Stimulated activated CD4-positive, alpha-beta T cell treated with anti-CD3 and anti-CD28 coated beads, Interleukin-2, amount 100 ng/mL, for 48 hours (primary cell): Measurements from ENCODE around the gene RNASE9.
A peak's percentile ranks its signal among the peaks of the same experiment; 100 is the strongest.
"Not testable (repeated sequence)": the region's sequence is repeated elsewhere in the genome, so short reads cannot be mapped to it uniquely, and the experiment has no call there.

ENCODE experiments used
- DNase-seq, 2 donors: peaks; one replicate each; pipeline ENCODE4 v3.0.0-alpha.2; 2020

Gene RNASE9

DNA sequence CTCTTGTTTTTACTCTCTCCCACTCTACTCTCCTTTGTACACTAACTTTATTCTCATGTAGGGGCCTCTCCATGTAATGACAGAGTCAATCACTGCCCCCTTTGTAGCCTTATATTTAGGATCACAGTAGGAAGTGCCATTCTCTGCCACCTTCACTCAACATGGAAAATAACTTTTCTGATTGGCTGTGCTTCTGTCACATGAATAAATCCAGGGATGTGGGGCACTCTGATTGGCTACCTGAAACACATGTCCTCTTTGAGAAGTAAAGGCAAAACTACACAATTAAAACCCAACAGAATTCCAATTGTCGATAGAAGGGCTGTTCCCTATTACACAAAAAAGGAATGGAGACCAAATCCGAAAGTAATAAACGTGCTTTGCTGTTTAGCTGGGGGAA, at the start of gene RNASE9:
Gene RNASE9, minus strand, starts transcription at position 87 of the 400 bp plus-strand sequence.
- DNase-seq: no peak

DNA sequence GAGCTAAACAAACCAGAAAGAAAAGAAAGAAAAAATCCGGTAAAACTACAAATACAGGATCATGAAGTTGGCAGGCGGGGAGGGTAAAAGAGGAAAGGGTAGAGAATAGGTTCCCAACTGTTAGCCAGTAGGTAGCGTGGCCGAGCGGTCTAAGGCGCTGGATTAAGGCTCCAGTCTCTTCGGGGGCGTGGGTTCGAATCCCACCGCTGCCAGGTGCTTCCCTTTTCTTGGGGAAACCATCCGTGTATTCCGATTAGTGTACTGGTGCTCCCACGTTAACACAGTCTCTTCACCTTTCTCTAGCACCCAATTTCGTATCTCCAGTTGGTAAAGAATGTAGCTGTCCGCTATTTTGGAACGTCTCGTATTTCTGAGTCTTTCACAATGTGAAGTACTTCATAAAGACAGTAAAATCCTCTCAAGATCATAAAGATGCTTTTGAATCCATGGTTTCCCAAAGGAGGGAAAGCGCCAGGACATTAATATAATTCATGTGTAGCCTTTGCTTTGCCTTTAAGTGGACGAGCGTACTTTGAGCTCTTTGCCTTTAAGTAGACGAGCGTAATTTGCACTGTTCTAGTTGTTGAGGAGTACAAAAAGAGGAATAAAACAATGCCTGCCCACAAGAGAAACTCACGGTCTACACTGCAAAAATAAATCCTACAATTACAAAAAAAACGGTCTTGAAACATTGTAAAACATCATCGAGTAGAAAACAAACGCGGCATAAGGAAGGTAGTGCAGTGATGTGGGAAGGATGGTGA, 49.3 kb upstream of the RNASE9 start:
- peak; percentile 80 to 83 for DNase-seq

DNA sequence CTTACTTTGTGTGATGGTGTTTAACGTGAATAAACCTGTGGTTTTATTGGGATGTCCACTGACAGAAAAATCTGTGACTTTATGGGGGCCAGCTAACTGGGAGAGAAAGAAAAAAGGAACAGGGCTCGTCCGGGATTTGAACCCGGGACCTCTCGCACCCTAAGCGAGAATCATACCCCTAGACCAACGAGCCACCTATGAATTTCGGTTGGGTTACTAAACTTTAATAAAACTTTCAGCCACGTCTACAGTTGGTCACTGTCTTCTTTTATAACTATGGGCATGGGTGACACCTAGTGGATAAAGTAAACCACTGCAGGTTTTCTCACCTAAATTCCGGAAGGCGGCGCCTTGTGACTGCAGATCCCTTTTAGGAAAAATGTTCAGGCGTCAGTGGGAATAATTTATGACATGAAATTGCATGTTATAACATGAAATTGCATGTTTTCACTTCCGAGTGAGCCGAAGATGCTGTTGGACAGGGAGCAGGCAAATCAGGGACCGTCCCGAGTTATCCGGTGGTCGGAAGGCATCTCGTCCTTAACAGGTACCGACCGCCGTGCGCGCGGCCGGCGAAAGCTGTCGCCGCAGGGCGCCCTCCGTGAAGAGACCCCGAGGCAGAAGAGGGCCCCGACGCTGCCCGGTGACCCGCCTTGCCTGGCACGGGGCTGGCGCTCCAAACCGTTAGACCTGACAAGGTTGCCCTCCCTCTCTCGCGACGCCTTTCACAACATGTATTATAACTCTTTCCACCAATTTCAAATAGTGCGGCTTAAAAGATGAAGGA, 48.6 kb upstream of the RNASE9 start:
- peak; percentile 69 to 72 for DNase-seq

DNA sequence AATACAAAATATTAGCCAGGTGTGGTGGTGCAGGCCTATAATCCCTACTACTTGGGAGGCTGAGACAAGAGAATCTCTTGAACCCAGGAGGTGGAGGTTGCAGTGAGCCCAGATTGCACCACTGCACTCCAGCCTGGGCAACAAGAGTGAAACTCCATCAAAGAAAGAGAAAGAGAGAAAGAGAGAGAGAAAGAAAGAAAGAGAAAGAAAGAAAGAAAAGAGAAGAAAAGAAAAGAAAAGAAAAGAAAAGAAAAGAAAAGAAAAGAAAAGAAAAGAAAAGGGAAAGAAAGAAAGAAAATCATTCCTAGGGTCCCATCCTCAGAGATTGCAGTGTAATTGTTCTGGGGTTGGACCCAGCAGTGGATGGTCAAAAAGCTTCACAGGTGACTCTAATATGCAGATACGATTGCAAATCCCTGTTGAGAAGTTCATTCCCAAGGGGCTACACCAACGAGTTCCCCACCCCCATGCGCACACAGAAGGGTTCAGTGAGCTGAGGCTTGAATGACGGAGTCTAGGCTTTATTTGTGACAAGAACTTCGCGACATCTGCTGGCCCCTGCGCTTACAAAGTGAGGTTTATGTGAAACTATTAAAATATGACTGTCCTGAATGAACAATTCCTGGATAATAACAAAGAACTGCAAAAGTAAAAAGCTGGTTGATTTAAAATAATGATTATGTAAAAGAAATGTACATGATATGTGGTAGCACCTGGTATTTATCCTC, 47.7 kb upstream of the RNASE9 start:
- DNase-seq: no peak

DNA sequence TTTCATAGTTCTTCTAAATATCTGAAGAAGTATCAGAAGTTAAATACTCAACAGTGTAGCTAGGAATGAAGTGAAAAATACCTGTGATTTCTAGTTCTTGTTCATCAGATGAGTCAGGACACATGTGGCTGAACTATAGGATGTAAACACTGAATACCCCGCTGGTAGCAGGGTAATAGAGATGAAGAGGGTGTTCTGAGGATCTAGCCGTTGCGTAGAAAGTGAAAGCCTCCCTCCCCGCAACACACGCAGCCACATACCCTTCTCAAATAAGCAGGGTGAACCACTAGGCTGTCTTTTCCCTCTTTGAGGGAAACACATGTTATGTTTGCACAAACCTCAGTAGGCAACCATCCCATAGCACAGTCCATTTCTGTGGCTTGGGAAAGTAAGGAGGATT, 46.8 kb upstream of the RNASE9 start:
- DNase-seq: no peak

DNA sequence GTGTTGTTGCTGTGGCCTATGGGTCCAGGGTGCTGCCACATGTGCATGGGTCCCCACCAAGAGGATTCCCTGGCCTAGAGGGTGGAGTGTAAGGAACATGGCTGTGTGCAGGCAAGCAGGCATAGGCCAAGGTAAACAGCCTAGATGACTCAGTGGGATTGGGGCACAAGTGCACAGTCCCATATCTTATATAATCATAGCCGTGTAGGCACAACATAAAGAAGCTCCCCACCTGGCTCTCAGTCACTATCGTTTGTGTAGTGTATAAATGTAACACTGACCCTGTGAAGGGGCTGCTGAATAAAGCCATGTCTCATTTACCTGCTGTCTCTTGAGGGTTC, 46.0 kb upstream of the RNASE9 start:
- DNase-seq: no peak

DNA sequence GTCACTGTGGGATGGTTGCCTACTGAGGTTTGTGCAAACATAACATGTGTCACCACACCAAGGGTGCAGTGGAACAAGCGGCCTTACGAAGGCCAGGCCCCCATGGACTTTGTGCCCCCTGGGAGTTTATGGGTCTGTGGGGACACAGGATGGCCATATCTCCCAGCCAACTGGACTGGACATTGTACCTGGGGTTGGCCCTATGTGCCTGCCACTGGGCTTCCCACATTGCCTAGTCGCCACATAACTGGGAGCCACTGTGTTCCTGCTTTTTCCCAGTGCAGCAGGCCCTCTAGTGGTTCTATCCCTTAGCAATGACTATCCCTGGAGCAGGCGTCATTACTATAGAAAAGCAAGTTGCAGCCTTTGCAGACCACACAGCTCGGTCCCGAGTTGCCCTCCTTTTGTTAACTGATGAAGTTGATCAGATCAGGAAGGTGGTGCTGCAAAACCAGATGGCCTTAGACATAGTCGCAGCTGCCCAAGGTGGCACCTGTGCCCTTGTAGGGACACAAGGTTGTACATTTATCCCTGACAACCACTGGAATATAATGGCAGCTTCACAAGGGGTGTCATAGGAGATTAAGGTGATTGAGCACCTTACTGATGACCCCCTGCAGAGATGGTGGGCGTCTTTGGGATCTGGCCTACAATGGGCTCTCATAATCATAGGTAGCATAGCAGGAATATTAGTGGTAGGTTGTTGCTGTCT, 45.5 kb upstream of the RNASE9 start:
- DNase-seq: no peak

DNA sequence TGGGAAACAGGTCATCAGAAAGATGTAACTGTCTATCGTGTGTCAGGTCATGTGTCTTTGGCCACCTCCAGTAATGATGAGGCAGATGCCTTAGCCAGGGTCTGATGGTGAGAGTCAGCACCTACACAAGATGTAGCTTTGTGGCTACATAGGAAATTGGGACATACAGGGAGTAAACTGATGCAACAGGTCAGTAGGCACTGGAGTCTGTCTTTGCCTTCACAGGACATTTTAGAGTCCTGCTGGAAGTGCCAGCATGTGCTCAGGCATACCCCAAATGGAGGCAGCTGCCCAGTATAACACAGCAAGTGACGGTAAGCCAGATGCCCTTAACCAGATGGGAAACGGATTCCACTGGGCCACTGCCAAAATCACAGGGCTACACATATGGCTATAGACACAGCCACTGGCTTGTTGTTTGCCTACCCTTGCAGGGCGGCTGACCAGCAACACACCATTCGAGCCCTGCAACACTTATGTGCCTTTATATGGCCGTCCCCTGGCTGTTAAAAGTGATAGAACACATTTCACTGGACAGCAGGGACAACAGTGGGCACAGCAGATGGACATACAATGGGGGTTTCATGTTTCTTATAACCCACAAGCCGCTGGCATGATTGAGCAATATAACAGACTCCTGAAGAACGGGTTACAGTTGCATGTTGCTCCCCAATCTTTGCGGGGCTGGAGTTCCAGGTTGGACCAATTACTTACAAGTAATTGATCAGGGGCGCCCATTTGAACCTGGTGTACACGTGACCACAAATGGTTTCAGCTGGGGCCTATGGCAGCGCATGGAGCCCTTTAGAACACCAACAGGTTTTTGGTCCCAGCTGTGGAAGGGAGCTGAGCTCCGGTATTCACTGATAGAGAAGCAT, 43.2 kb upstream of the RNASE9 start:
- DNase-seq: no peak

DNA sequence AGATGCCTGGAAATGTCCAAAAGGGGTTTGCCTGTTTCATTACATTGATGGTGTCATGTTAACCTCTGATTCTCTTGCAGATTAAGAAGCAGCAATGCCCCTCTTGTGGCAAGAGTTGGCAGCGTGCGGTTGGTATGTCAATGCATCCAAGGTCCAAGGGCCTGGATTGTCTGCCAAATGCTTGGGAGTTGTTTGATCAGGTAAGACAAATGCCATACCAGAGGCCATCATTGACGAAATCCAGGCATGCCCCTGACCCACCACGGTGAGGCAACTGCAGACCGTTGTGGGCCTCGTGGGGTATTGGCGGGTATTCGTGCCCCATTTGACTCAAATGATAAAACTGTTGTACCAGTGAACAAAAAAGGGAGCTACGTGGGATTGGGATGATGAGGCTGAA, 41.7 kb upstream of the RNASE9 start:
- no peak for DNase-seq

DNA sequence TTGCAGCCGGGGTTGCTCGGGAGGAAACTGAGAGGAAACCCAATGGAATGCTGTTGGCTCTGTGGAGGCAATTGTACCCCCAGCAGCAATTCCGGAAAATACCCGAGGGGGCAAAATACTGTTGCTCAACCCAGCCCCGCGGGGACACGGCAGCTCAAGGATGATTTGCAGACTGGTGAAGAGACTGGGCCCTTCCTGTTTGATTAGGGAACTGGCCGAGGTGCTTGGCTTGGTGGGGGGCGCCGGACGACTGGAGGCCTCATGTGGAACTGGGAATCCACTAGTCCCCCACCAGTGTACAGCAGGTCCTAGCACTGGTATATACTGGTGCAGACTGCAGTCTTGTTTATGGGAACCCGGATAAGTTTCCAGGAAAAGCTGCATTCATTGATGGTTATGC, 40.7 kb upstream of the RNASE9 start:
- no peak for DNase-seq

DNA sequence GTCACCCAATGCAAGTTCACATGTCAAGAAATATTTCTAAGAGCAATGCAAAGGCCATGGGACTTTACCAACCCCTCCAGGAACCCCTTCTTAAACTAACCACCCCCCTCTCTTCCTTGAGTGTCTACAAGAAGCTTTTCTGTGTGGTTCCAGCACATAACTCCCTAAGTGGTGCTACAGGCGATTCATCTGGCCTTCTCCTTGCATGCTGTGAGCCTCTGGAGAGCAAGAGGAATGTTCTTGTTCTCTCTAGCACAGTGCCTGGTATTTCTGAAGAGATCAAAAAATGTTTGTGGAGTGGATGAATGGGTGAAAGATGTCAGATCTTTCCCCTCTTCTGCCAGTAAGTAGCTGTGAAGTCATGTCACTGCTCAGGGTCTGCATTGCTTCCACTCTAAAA, 36.3 kb upstream of the RNASE9 start:
- no peak for DNase-seq

DNA sequence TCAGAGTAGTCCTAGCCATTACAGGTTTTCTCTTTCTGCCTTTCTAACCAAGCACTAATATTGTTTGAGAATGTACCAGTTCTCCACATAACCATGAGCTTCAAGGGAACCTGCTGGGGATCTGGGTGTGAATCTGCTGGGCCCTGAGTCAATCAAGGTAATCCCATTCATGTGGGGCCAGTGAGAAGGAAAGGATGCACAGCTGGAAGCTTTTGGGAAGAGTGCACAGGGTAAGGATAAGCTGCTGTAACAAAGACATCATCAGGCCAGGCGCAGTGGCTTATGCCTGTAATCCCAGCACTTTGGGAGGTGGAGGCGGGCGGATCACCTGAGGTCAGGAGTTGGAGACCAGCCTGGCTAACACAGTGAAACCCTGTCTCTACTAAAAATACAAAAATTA, 34.9 kb upstream of the RNASE9 start:
- not testable (repeated sequence) for DNase-seq

DNA sequence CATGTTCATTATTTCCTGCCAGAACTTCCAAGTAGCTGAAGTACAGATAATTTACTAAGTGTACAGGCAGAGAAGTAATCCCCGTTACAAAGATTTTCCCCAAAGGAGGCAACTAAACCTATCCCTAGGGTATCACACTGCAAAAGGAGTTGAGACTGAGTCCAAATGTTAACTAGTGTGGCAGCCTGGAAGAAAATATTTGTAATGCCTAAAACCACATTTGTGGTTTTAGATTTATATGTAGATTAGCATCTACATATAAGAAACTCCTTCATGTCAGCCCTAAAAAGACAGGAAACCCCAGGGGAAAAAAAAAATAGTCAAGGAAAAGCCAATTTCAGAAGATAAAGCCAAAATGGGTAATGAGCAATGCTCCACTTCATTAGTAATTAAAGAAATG, 31.7 kb upstream of the RNASE9 start:
- DNase-seq: no peak

DNA sequence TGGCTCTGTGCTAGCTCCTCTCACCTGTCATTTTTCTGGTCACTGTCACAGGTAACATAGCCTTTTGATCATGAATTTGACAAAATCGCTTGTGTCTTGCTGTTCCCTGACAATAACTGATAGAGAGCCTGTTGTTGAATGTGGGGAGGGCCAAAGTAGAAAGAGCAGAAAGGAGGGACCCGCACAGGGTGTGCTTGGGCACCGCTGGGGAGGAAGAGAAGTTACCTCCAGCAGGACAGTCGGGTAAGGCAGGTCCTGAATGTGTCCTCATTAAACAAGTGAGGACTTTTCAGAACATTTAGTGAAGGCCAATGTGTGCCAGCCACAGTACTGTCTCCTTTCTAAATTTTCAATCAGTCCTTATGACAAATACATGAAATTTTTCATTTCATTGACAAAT, 30.4 kb upstream of the RNASE9 start, which contains the start of gene RNASE12:
Gene RNASE12, minus strand, starts transcription at position 142 of the 400 bp plus-strand sequence. CDS start 653 bp downstream, outside the sequence.
- no peak for DNase-seq

DNA sequence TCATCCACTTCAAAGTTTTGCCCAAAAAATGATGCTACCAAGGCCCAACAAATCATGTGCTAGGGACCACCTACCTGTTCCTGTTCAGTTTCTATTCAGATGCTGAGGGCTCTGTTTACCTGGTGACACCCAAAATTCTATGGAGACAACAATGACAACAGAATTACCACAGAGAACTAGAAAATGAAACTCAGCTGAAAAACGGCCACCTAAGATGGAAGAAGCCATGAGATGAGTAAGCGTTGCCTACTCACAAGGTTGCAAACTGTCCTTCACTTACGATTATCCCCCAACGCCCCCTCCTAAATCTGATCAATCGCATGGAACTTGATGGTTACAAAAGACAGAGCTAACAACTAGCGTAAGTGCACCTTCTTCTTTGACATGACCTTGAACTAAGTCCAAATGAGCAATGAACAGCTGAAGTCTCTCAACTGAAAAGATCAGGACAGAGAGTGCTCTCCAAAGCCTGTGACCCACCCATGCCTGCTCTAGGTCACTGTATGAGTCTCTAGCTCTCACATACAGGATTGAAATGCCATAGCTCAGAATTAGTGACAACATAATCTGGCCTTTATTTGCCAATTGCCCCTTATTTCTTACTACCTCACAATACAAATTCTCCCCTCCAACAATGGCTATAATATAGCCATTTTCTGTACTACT, 26.8 kb upstream of the RNASE9 start, which contains the start of gene RNASE11:
Gene RNASE11, minus strand, starts transcription at position 513 of the 666 bp plus-strand sequence.
- DNase-seq: no peak

DNA sequence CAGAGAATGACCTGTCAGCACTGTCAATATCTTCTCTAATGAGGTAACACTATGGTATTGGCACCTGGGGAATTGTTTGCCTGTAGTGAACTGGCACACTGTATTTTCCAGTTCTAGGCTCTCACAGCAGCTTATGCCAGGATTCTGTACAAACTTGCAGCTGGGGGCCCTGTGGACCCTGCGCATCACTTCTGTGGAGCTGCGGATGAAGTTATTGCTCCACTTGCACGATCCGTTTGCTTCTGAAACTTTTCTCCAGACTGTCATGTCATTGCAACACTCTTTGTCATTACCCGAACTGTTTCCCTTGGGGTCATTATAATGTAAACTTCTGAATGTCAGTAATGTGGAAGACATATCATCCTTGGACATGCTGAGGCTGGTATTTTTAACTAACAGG, 23.1 kb upstream of the RNASE9 start:
- DNase-seq: no peak

DNA sequence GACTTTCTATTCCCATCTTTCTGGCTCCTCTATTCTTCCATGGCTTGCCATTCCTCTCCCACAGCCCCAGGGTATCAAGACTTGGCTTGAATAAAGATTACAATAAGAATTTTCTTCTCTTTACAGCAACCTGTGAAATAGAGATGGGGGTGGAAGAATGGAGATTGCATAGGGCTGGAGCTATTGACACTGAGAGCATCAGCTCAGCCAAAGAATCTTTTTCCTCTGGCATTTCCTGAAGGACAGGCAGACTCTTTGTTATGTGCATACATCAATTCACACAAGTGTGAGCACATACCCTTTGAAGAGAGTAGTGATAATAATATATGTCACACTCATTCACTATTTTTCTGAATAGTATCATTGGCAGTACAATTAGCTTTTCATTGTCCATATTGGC, 22.3 kb upstream of the RNASE9 start:
- no peak for DNase-seq

DNA sequence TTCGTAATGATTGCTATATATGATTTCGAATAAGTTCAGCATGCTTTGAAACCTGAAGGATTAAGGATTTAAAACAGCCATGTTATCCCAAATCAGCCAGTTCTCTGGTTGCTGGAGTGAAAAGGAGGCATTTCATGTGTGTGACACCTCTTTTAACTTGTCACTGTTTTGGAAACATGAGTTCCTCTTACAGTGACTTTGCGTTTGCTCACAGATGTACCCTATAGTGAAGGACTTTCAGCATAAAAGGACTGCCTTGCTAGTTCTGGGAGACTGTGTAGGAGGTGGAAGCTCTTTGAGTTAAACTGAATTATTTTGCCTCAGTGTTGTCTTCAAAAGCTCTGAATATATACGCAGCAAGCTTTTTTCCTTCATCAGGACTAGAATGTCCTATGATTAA, 19.4 kb upstream of the RNASE9 start:
- no peak for DNase-seq

DNA sequence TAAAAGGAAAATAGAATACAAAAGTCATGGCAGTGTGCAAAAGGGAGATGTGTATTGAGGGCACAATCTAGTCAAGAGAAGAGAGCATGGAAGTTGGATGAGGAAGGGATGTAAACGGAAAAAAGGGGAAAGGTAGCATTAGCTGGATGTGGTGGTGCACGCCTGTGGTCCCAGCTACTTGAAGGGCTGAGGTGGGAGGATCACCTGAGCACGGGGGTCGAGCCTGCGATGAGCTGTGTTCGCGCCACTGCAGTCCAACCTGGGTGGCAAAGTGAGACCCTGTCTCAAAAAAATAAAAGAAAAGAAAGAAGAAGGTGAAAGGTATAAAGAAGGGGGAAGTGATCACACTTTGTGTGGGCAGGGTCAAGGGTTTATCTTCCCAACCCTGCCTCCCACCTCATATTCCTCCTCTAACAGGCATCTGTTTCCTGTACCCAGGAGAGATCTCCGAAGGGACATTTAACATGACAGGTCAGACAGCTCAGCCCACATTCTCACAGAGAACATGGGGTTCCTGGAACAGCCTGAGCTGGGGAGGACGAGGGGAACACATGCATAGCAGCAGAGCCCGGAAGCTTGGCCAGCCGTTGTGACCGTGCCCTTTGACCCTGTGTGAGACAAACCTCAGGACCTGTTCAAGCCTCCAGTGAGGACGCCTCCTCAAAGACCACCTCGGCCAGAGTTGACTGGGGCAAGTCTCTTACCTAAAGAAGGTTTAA, 18.1 kb upstream of the RNASE9 start:
- DNase-seq: no peak

DNA sequence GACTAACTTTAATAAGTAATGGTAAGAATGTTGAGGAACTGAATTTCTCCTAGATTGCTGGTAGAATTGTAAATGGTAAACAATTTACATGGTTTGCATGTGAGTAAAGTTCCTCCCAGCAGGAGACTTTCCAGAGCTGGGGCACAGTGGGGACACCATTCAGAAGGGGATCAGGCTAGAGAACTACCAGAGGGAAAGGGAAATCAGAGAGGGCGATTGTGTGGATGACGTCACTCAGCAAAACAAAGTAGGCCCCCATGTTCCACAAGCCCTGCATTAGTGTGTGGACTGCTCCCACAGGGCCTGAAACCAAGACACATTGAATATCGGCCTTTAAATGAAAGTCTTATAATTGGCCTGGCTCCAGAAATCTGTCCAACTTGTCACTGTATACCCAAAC, 17.5 kb upstream of the RNASE9 start:
- DNase-seq: no peak
